LNCaP clone FGC (cell line): ENCODE measurements around the gene PXDC1.

Experiments used
- DNase-seq: peaks from one replicate; pipeline ENCODE4 v3.0.0-alpha.2; 2011; ENCODE audit warnings: low read depth
- H3K4me3 ChIP-seq: 2 replicates; pipeline ENCODE4 v1.5.1; 2011; ENCODE audit warnings: mild to moderate bottlenecking, low read depth, low read length, control low read depth
- CTCF ChIP-seq: IDR thresholded peaks from 2 replicates; pipeline ENCODE4 v1.5.1; 2012; ENCODE audit warnings: mild to moderate bottlenecking; ENCODE audit not compliant: control insufficient read depth, insufficient read depth; ENCODE audit errors: extremely low read depth

PXDC1 gene

GRCh38 chr6:3745566-3746118, 5.9 kb downstream of the PXDC1 start:
- TF ChIP-seq CTCF = no peak
- no peak overlapping the region for H3K4me3 ChIP-seq
- DNase-seq = no peak

- no peak overlapping the region for H3K4me3 ChIP-seq
- DNase-seq = no peak
- no peak for TF ChIP-seq CTCF
Observed at GRCh38 chr6:3744901-3745470, 6.5 kb downstream of the PXDC1 start.

DNA sequence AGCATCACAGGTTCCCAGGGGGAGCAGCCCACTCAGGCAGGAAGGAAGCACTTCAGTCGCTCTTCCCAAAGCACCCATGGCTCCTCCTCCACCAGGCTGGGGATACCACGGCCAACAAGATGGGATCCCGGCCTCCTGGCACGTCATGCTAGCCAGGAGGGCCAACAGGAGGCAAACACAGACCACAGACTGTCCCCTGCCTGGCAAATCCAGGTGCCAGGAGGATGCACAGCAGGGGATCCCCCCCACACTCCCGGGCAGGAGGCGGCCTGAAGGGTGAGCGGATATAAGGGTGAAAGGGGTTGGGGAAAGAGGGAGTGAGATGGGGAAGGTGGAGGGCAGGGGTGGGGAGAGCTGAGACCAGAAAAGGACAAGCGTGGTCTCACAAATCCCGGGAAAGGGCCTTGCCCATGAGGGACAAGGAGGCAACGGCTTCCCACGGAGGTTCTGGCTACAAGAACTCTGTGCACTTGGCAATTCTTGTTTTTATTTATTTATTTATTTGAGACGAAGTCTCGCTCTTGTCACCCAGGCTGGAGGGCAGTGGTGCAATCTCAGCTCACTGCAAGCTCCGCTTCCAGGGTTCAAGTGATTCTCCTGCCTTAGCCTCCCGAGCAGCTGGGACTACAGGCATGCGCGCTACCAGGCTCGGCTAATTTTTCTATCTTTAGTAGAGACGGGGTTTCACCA, 7.2 kb downstream of the PXDC1 start:
- no peak for DNase-seq
- no peak for TF ChIP-seq CTCF
- no peak overlapping the region for H3K4me3 ChIP-seq

GRCh38 chr6:3743541-3743940, 8.0 kb downstream of the PXDC1 start:
- no peak for TF ChIP-seq CTCF
- no peak for DNase-seq
- no peak overlapping the region for H3K4me3 ChIP-seq

DNA sequence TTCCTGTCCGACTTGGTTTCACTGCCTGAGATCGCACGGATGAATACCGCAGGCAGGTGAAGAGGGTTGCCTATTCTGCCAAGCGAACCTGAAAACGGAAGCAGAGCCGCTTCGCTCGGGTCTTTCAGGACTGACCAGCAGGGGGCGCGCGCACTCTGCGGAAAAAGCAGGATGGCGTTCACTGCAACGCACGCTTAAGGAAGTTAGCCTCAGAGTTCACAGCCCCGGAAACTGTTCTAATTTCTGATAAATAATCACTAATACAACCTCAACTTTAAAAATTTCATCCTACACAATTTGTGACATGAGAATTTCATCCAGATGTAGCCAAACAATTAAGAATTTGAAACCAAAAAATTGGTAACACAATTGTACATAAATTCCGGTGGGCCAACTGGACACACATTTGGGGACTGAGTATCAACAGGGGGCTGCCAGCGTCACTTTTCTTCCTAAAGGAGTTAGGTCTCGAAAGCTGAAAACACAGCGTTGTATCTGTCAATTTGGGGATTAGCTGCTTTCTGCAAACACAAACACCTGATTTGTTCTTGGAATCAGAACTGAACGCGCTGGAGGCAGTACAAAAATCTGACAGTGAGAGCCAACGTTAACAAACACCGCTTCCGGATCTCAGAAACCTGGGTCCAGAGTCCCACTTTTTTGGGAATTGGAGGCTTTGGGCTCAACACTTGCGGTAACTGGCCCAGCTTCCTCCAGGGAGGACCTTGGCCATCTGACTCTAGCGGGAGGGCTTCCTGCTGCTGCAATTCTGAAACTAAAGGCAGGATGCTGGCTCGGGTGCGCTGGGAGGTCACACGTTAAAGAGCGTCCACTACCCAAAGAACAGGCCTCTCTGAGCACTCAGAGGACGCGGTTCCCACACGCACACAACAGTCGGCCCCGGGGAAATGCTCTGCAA, 8.8 kb downstream of the PXDC1 start:
- peak overlapping the region; percentile 27 for H3K4me3 ChIP-seq
- TF ChIP-seq CTCF = peak; percentile 87
- peak; percentile 61 for DNase-seq

GRCh38 chr6:3742076-3742425, 9.5 kb downstream of the PXDC1 start:
- TF ChIP-seq CTCF = no peak
- H3K4me3 ChIP-seq = peak overlapping the region; percentile 27
- DNase-seq = peak; percentile 39
